Stimulated activated CD8-positive, alpha-beta memory T cell treated with anti-CD3 and anti-CD28 coated beads, Interleukin-12 subunit alpha, Interleukin-12 subunit beta, amount 100 ng/mL, for 24 hours (primary cell): ENCODE measurements around the gene EDA.

Experiments
- DNase-seq: peaks from one replicate; pipeline ENCODE4 v3.0.0-alpha.2; 2020; ENCODE audit errors: extremely low read depth

Gene EDA

DNA sequence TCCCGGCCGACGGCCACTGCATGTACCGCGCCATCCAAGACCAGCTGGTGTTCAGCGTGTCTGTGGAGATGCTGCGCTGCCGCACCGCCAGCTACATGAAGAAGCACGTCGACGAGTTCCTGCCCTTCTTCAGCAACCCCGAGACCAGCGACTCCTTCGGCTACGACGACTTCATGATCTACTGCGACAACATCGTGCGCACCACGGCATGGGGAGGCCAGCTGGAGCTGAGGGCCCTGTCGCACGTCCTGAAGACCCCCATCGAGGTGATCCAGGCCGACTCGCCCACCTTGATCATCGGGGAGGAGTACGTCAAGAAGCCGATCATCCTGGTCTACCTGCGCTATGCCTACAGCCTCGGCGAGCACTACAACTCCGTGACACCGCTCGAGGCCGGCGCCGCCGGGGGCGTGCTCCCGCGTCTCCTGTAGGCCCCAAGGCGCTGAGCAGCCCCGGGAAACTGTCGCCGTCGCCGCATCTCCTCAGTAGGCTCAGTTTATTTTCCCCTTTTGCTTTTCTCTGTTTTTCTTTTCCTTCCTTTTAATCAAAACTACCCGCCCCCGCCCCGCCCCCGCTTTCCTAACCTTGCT lies 447.1 kb downstream of the EDA start:
- no peak for DNase-seq

DNA sequence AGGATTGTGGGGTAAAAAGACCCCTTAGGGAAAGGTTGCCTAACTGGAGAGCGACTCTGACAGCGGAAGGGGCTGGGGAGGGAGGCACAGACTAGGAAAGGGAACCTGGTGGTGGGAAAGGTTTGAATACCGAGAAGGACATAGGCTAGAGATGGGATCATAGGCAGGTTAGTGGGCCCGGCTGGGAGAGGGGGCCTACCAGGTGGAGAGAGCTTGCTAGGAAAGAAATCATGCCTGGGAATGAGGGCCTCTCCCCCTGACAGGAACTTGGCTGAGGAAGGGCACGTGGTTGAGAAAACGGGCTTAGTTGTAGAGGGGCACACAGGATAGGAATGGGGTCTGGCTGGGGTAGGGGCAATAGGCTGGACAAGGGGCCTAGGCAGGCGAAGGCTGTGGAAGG lies 450.7 kb downstream of the EDA start:
- no peak for DNase-seq

DNA sequence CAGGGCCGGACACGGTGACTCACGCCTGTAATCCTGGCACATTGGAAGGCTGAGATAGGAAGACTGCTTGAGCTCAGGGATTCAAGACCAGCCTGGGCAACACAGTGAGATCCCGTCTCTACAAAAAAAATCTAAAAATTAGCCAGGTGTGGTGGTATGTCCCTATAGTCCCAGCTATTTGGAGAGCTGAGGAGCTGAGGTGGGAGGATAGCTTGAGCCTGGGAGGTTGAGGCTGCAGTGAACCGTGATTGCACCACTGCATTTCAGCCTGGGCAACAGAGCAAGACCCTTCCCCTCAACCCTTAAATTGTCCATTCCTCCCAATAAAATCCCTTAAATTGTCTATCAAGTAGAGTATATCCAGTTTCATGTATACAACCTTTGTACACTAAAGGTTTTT lies 463.4 kb downstream of the EDA start:
- no peak for DNase-seq

- DNase-seq = no peak
These were observed 464.0 kb downstream of the EDA start for GRCh38 chrX:70079870-70080269.

DNA sequence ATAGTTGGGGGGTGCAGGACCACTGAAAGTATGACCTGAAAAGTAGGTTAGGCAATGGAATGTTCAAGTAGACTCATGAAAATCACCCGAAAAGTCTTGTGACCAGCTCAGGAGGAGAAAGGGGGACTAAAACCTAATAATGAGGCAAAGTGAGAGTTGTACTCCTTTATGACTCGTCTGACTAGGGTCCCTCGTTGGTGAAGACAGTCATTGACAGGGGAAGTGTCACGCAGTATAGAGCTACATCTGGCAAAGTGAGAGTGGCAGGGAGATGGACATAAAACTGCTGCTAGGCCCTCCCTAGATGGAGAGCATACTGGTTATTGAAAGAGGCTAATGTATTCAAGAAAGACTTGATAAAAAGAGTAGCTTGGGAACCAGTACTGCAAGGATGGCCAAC lies 466.8 kb downstream of the EDA start:
- no peak for DNase-seq

GRCh38 chrX:70084592-70085240 lies 468.8 kb downstream of the EDA start:
- no peak for DNase-seq

GRCh38 chrX:70087857-70088630 lies 472.1 kb downstream of the EDA start:
- no peak for DNase-seq

- no peak for DNase-seq
These were observed 472.8 kb downstream of the EDA start for GRCh38 chrX:70088751-70089150.
